ENCODE data around the gene PPIL6.
"Not testable (repeated sequence)": the region's sequence is repeated elsewhere in the genome, so short reads cannot be mapped to it uniquely, and the experiment has no call there.

Gene PPIL6

GRCh38 chr6:109466212-109466923, 25.9 kb upstream of the PPIL6 start:
- no peak for DNase-seq

GRCh38 chr6:109465772-109466171, 25.3 kb upstream of the PPIL6 start:
- no peak for DNase-seq

GRCh38 chr6:109461733-109462526, 21.5 kb upstream of the PPIL6 start:
- no peak for DNase-seq

- DNase-seq, result not testable (repeated sequence)
Measured at GRCh38 chr6:109461205-109461604, 20.8 kb upstream of the PPIL6 start.

- DNase-seq, result no peak
Measured at GRCh38 chr6:109460161-109460829, 19.9 kb upstream of the PPIL6 start.

GRCh38 chr6:109458774-109459531, 18.5 kb upstream of the PPIL6 start:
- no peak for DNase-seq

GRCh38 chr6:109457562-109457996, 17.2 kb upstream of the PPIL6 start:
- peak; percentile 11 for DNase-seq

- DNase-seq, result no peak
Measured at GRCh38 chr6:109456710-109457561, 16.5 kb upstream of the PPIL6 start.

GRCh38 chr6:109456111-109456583, 15.7 kb upstream of the PPIL6 start:
- DNase-seq, result no peak

- peak; percentile 62 for DNase-seq
Measured at GRCh38 chr6:109455437-109456110, 15.1 kb upstream of the PPIL6 start, which contains the start of gene MICAL1. MICAL1 (minus strand) TSS chr6:109455772; CDS start chr6:109454196, 1,576 bp downstream.

GRCh38 chr6:109454496-109455436, 14.3 kb upstream of the PPIL6 start:
- no peak for DNase-seq

- peak; percentile 54 for DNase-seq
Measured at GRCh38 chr6:109453594-109454495, 13.4 kb upstream of the PPIL6 start.

- no peak for DNase-seq
Measured at GRCh38 chr6:109453156-109453555, 12.7 kb upstream of the PPIL6 start.

GRCh38 chr6:109452181-109452580, 11.8 kb upstream of the PPIL6 start:
- DNase-seq, result no peak

- DNase-seq, result no peak
Measured at GRCh38 chr6:109451376-109451775, 10.9 kb upstream of the PPIL6 start.

- no peak for DNase-seq
Measured at GRCh38 chr6:109450801-109451200, 10.4 kb upstream of the PPIL6 start.

- no peak for DNase-seq
Measured at GRCh38 chr6:109449795-109450673, 9.6 kb upstream of the PPIL6 start.
